Measurements from ENCODE around the gene LRSAM1.

- TF ChIP-seq CTCF (optimal IDR thresholded peaks at IDR 0.05 in 1 of 3, IDR thresholded peaks at IDR 0.05 in 1 of 3, conservative IDR thresholded peaks at IDR 0.05 in 1 of 3; ENCODE audit: extremely low read depth in 1 of 3, insufficient read depth in 2 of 3, low read length in 3 of 3) (no peak), EZH2 (IDR thresholded peaks at IDR 0.05; ENCODE audit: low read length) (no peak)
Measured at GRCh38 chr9:127411122-127411521, 40.2 kb upstream of the LRSAM1 start.
